ENCODE data around the gene SCOC.
"Not testable (repeated sequence)": the region's sequence is repeated elsewhere in the genome, so short reads cannot be mapped to it uniquely, and the experiment has no call there.

Gene SCOC

GRCh38 chr4:140408974-140409373, 35.5 kb downstream of the SCOC start:
- H3K27ac ChIP-seq, result no peak overlapping the region
- no peak overlapping the region for H3K4me3 ChIP-seq (ENCODE audit: low read depth in 1 of 2, low read length in 1 of 2)
- no peaks in the 10 kb centered on the region for H3K9me3 ChIP-seq
- no peaks in the 10 kb centered on the region for H3K27me3 ChIP-seq
- no peaks in the 10 kb centered on the region for H3K36me3 ChIP-seq
- no peaks in the 10 kb centered on the region for H3K4me1 ChIP-seq (ENCODE audit: control insufficient read depth in 1 of 2, insufficient read depth in 1 of 2, low read depth in 1 of 2, low read length in 1 of 2)
- no peak for TF ChIP-seq CTCF (IDR thresholded peaks at IDR 0.05)

DNA sequence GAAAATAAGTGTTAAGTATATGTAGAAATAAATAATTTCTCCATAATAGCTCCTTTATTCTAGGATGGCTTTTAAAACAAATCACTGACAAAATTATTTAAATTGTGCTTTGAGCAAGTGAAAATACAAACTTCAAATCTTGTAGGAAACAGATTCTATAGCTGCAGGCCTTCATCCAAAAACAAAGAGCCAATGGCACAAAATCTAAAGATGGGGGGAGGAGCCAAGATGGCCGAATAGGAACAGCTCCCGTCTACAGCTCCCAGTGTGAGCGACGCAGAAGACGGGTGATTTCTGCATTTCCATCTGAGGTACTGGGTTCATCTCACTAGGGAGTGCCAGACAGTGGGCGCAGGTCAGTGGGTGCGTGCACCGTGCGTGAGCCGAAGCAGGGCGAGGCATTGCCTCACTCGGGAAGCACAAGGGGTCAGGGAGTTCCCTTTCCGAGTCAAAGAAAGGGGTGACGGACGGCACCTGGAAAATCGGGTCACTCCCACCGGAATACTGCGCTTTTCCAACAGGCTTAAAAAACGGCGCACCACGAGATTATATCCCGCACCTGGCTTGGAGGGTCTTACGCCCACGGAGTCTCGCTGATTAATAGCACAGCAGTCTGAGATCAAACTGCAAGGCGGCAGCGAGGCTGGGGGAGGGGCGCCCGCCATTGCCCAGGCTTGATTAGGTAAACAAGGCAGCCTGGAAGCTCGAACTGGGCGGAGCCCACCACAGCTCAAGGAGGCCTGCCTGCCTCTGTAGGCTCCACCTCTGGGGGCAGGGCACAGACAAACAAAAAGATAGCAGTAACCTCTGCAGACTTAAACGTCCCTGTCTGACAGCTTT, 39.9 kb downstream of the SCOC start:
- H3K27me3 ChIP-seq; H3K4me1 ChIP-seq (ENCODE audit: control insufficient read depth in 1 of 2, insufficient read depth in 1 of 2, low read depth in 1 of 2, low read length in 1 of 2); H3K27ac ChIP-seq; H3K9me3 ChIP-seq; H3K4me3 ChIP-seq (ENCODE audit: low read depth in 1 of 2, low read length in 1 of 2); H3K36me3 ChIP-seq: not testable (repeated sequence)

DNA sequence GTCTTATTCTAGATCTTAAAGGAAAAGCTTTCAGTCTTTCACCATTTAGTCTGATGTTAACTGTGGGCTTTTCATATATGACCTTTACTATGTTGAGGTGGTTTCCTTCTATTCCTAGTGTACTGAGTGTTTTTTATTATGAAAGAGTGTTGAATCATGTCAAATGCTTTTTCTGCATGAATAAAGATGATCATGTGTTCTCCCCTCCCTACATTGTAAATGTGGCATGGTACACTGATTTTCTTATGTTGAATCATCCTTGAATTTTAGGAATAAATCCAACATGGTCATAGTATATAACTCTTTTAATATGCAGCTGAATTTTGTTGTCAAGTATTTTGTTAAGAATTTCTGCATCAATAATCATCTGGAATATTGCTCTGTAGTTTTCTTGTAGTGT, 49.7 kb downstream of the SCOC start:
- no peak for TF ChIP-seq CTCF (IDR thresholded peaks at IDR 0.05)
- Histone ChIP-seq H3K9me3 (no peaks in the 10 kb centered on the region), H3K27me3 (peaks cover 25% of the 10 kb centered on the region), H3K4me1 (ENCODE audit: control insufficient read depth in 1 of 2, insufficient read depth in 1 of 2, low read depth in 1 of 2, low read length in 1 of 2) (peaks cover 16 to 17% of the 10 kb centered on the region in 2 experiments), H3K27ac (no peak overlapping the region), H3K36me3 (no peaks in the 10 kb centered on the region), H3K4me3 (ENCODE audit: low read depth in 1 of 2, low read length in 1 of 2) (no peak overlapping the region)

- Histone ChIP-seq H3K4me1 (ENCODE audit: control insufficient read depth in 1 of 2, insufficient read depth in 1 of 2, low read depth in 1 of 2, low read length in 1 of 2) (peaks cover 17 to 19% of the 10 kb centered on the region in 2 experiments), H3K36me3 (no peaks in the 10 kb centered on the region), H3K27ac (no peak overlapping the region), H3K27me3 (peaks cover 29% of the 10 kb centered on the region), H3K4me3 (ENCODE audit: low read depth in 1 of 2, low read length in 1 of 2) (peak overlapping the region; percentile 61 to 71), H3K9me3 (no peaks in the 10 kb centered on the region)
- no peak for TF ChIP-seq CTCF (IDR thresholded peaks at IDR 0.05)
Measured at GRCh38 chr4:140426610-140427105, 53.2 kb downstream of the SCOC start.

- no peak within 1 kb of the TSS for H3K27ac ChIP-seq
- TF ChIP-seq CTCF (IDR thresholded peaks at IDR 0.05), result no peak
- no peaks in the 10 kb centered on the region for H3K36me3 ChIP-seq
- peaks cover 29% of the 10 kb centered on the region for H3K27me3 ChIP-seq
- H3K9me3 ChIP-seq, result no peaks in the 10 kb centered on the region
- peak within 1 kb of the TSS; percentile 61 to 71 for H3K4me3 ChIP-seq (ENCODE audit: low read depth in 1 of 2, low read length in 1 of 2)
- peaks cover 17 to 19% of the 10 kb centered on the region in 2 experiments for H3K4me1 ChIP-seq (ENCODE audit: control insufficient read depth in 1 of 2, insufficient read depth in 1 of 2, low read depth in 1 of 2, low read length in 1 of 2)
Measured at GRCh38 chr4:140427106-140427918, 53.9 kb downstream of the SCOC start, which contains the start of gene CLGN. TSS of gene CLGN (minus strand) at chr4:140427648. CDS start at chr4:140413078, 14,570 bp downstream.
